ENCODE data around the gene CAPN13.

DNA sequence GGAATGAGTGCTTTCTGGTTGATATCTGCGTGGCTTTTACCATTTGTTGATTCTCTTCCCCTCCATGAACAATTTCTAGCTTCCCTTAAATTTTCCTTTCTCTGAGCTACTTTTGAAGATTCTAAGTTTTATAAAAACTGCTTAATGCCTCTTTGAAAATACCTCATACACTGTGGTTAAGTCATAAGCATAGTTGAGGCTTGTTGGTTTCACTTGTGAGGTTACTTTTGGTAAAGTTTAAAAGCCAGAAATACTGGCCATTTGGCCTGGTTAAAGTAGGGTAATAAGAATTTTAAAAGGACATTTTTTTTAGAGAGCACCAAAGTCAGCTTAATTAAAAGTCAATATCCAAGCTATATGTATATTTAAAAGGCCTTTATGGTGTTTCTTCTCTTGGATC lies 21.3 kb upstream of the CAPN13 start:
- no peak for TF ChIP-seq POLR2AphosphoS5 (IDR thresholded peaks at IDR 0.05; ENCODE audit: low read depth, low read length)
- TF ChIP-seq REST (IDR thresholded peaks at IDR 0.05; ENCODE audit: insufficient read depth in 1 of 2, low read depth in 2 of 2, low read length in 2 of 2) = no peak

All from PFSK-1 (cell line).